Muscle of leg (tissue), 11 donors: ENCODE data around the gene FUT6. TPM values are rescaled to one million over a fixed set of nuclear protein-coding genes. Genes with fewer than 3 reads are reported as not detected.

Experiments used
- DNase-seq: peaks from one replicate; pipeline ENCODE4 v3.0.0; 2013
- H3K27ac ChIP-seq: one replicate; pipeline ENCODE4 v1.5.1; 2013; ENCODE audit warnings: mild to moderate bottlenecking, low read length, control low read depth
- H3K27me3 ChIP-seq: one replicate; pipeline ENCODE4 v1.6.1; 2013; ENCODE audit warnings: low read length; ENCODE audit not compliant: control insufficient read depth, insufficient read depth
- H3K36me3 ChIP-seq: one replicate; pipeline ENCODE4 v1.6.1; 2013; ENCODE audit warnings: low read length; ENCODE audit not compliant: control insufficient read depth, insufficient read depth
- H3K4me1 ChIP-seq: one replicate; pipeline ENCODE4 v1.6.1; 2013; ENCODE audit warnings: low read length; ENCODE audit not compliant: control insufficient read depth, insufficient read depth
- H3K4me3 ChIP-seq: one replicate; pipeline ENCODE4 v1.5.1; 2013; ENCODE audit warnings: low read length, control low read depth
- H3K9me3 ChIP-seq: replicated peaks from 2 replicates; pipeline ENCODE4 v1.6.1; 2013; ENCODE audit warnings: low read depth, low read length; ENCODE audit not compliant: control insufficient read depth
- WGBS: methylation state at CpG from one replicate; pipeline ENCODE4 v1.1.5; 2013; ENCODE audit warnings: missing lambda C conversion rate; ENCODE audit not compliant: insufficient coverage; 5-methylcytosine and 5-hydroxymethylcytosine counted together
- polyA plus RNA-seq, 8 donors: library from polyadenylated mRNA; unstranded; fragments of 120-200 nt; gene quantifications; one replicate each; pipeline versions ENCODE4 v1.2.1 to v1.2.3, GENCODE V29; 2013; ENCODE audit warnings: inconsistent platforms in 1 of 8, low replicate concordance in 1 of 8; ENCODE audit not compliant: insufficient read length in 8 of 8, insufficient read depth in 1 of 8
- total RNA-seq: library from RNA; stranded (reverse); fragments of 120-200 nt; gene quantifications from one replicate; pipeline ENCODE4 v1.2.4, GENCODE V29; 2013

FUT6 gene
- total and polyA plus RNA-seq, 9 donors = 0.05 to 0.09 TPM; not detected in 7

DNA sequence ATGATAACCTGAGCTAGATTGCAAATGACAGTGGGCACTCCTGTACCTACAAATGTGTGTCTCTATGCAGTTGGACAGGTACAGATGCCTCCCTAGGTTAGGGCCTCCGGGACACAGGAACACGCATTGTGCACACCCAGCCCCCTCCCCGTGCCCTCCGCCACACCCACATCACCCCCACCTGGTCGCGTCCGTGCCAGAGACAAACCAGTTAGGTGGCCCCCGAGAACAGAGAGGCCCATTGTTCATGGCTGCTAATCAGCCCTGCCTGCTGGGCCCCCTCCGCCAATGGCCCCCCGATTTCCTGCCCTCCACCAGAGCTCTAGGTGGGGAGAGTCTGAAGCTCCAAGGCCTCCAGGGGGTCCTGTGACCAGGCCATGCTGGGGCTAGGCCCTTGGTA lies 20.9 kb downstream of the FUT6 start:
- H3K9me3 ChIP-seq = no peaks in the 10 kb centered on the region
- H3K27ac ChIP-seq = no peak overlapping the region
- no peak for DNase-seq
- peaks cover 4% of the 10 kb centered on the region for H3K27me3 ChIP-seq
- no peaks in the 10 kb centered on the region for H3K36me3 ChIP-seq
- no peak overlapping the region for H3K4me3 ChIP-seq
- WGBS = 68% methylated on average over 7 of the region's 10 CpGs
- peaks cover 5% of the 10 kb centered on the region for H3K4me1 ChIP-seq

GRCh38 chr19:5817218-5817617 lies 22.3 kb downstream of the FUT6 start:
- no peaks in the 10 kb centered on the region for H3K9me3 ChIP-seq
- H3K4me3 ChIP-seq = no peak overlapping the region
- H3K4me1 ChIP-seq = peaks cover 2% of the 10 kb centered on the region
- 94% methylated on average over 2 of the region's 2 CpGs for WGBS
- no peaks in the 10 kb centered on the region for H3K27me3 ChIP-seq
- no peak overlapping the region for H3K27ac ChIP-seq
- H3K36me3 ChIP-seq = no peaks in the 10 kb centered on the region
- DNase-seq = no peak

GRCh38 chr19:5814852-5815246 lies 24.7 kb downstream of the FUT6 start:
- H3K27me3 ChIP-seq = no peaks in the 10 kb centered on the region
- 64% methylated on average over 1 of the region's 11 CpGs for WGBS
- H3K9me3 ChIP-seq = no peaks in the 10 kb centered on the region
- H3K27ac ChIP-seq = no peak overlapping the region
- H3K4me3 ChIP-seq = no peak overlapping the region
- H3K4me1 ChIP-seq = no peaks in the 10 kb centered on the region
- no peak for DNase-seq
- no peaks in the 10 kb centered on the region for H3K36me3 ChIP-seq

GRCh38 chr19:5814123-5814851 lies 25.2 kb downstream of the FUT6 start:
- Histone ChIP-seq H3K27me3 (no peaks in the 10 kb centered on the region), H3K9me3 (no peaks in the 10 kb centered on the region), H3K4me1 (no peaks in the 10 kb centered on the region), H3K27ac (no peak overlapping the region), H3K36me3 (no peaks in the 10 kb centered on the region), H3K4me3 (no peak overlapping the region)
- DNase-seq = no peak
- WGBS = 62% methylated on average over 5 of the region's 9 CpGs

- Histone ChIP-seq H3K36me3 (no peaks in the 10 kb centered on the region), H3K27ac (no peak overlapping the region), H3K9me3 (no peaks in the 10 kb centered on the region), H3K4me1 (peaks cover under 1% of the 10 kb centered on the region), H3K4me3 (no peak overlapping the region), H3K27me3 (peaks cover 11% of the 10 kb centered on the region)
- WGBS = 83% methylated on average over 4 of the region's 4 CpGs
- no peak for DNase-seq
Observed at GRCh38 chr19:5811117-5811516, 28.4 kb downstream of the FUT6 start.

GRCh38 chr19:5809469-5809868 lies 30.0 kb downstream of the FUT6 start:
- no peak overlapping the region for H3K27ac ChIP-seq

GRCh38 chr19:5809053-5809452 lies 30.4 kb downstream of the FUT6 start:
- 89% methylated on average over 7 of the region's 9 CpGs for WGBS
- Histone ChIP-seq H3K27ac (no peak overlapping the region), H3K9me3 (no peaks in the 10 kb centered on the region), H3K4me3 (no peak overlapping the region), H3K36me3 (no peaks in the 10 kb centered on the region), H3K27me3 (peaks cover 27% of the 10 kb centered on the region), H3K4me1 (peaks cover 14% of the 10 kb centered on the region)
- no peak for DNase-seq

More at GRCh38 chr19:5809469-5809868, 30.0 kb downstream of the FUT6 start:
- 75% methylated on average over 5 of the region's 10 CpGs for WGBS
- no peak for DNase-seq
- H3K4me1 ChIP-seq = peaks cover 10% of the 10 kb centered on the region
- no peaks in the 10 kb centered on the region for H3K9me3 ChIP-seq
- H3K4me3 ChIP-seq = no peak overlapping the region
- H3K27me3 ChIP-seq = peaks cover 23% of the 10 kb centered on the region
- no peaks in the 10 kb centered on the region for H3K36me3 ChIP-seq

GRCh38 chr19:5808120-5808816 lies 31.2 kb downstream of the FUT6 start:
- Histone ChIP-seq H3K36me3 (no peaks in the 10 kb centered on the region), H3K4me1 (peaks cover 21% of the 10 kb centered on the region), H3K27ac (no peak overlapping the region), H3K9me3 (no peaks in the 10 kb centered on the region), H3K27me3 (peaks cover 34% of the 10 kb centered on the region), H3K4me3 (no peak overlapping the region)
- DNase-seq = no peak
- 86% methylated on average over 19 of the region's 21 CpGs for WGBS

GRCh38 chr19:5806905-5807304 lies 32.6 kb downstream of the FUT6 start:
- no peak overlapping the region for H3K4me3 ChIP-seq
- DNase-seq = no peak
- peaks cover 28% of the 10 kb centered on the region for H3K4me1 ChIP-seq
- peaks cover 44% of the 10 kb centered on the region for H3K27me3 ChIP-seq
- H3K9me3 ChIP-seq = no peaks in the 10 kb centered on the region
- WGBS = 89% methylated on average over 5 of the region's 5 CpGs
- H3K27ac ChIP-seq = no peak overlapping the region
- no peaks in the 10 kb centered on the region for H3K36me3 ChIP-seq

DNA sequence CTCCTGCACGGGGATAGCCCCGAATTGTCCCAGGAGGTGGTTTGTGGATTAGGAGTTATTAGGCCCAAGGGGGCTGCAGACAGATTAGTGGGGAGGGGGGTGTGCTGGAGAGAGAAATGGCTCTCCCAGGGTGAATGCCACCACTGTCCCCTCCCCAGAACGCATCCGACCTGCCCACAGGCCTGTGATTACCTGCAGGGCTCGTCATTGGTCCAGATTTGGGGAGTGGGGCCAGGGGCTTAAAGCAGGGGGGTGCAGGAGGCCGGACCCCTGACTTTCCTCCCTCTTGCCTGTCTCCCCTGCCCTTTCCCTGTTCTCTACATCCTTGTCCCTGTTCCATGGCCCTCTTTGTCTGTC lies 33.4 kb downstream of the FUT6 start:
- no peak overlapping the region for H3K4me3 ChIP-seq
- WGBS = no CpG with 5 or more reads among the region's 6 CpGs
- peaks cover 29% of the 10 kb centered on the region for H3K4me1 ChIP-seq
- H3K27ac ChIP-seq = no peak overlapping the region
- peaks cover 47% of the 10 kb centered on the region for H3K27me3 ChIP-seq
- no peaks in the 10 kb centered on the region for H3K9me3 ChIP-seq
- DNase-seq = no peak
- H3K36me3 ChIP-seq = no peaks in the 10 kb centered on the region
